Ishikawa (cell line): ENCODE results near the gene CPNE6.

Experiments used
- CEBPB ChIP-seq: IDR thresholded peaks from 2 replicates; pipeline ENCODE4 v1.6.1; 2012
- CREB1 ChIP-seq: IDR thresholded peaks from 2 replicates; pipeline ENCODE4 v1.6.1; 2012; ENCODE audit warnings: low read depth
- EGR1 ChIP-seq: IDR thresholded peaks from 2 replicates; pipeline ENCODE4 v1.6.1; 2012
- EP300 ChIP-seq: IDR thresholded peaks from 2 replicates; pipeline ENCODE4 v1.6.1; 2012; ENCODE audit warnings: borderline replicate concordance
- FOXM1 ChIP-seq: IDR thresholded peaks from 2 replicates; pipeline ENCODE4 v1.6.1; 2012; ENCODE audit warnings: low read depth, borderline replicate concordance
- NFIC ChIP-seq: IDR thresholded peaks from 2 replicates; pipeline ENCODE4 v1.6.1; 2012
- RAD21 ChIP-seq: IDR thresholded peaks from 2 replicates; pipeline ENCODE4 v1.6.1; 2012; ENCODE audit warnings: low read depth
- REST ChIP-seq: IDR thresholded peaks from 2 replicates; pipeline ENCODE4 v1.6.1; 2012; ENCODE audit warnings: low read depth, mild to moderate bottlenecking
- TAF1 ChIP-seq: IDR thresholded peaks from 2 replicates; pipeline ENCODE4 v1.6.1; 2012; ENCODE audit warnings: low read depth, mild to moderate bottlenecking
- TCF12 ChIP-seq: IDR thresholded peaks from 2 replicates; pipeline ENCODE4 v1.6.1; 2012; ENCODE audit warnings: low read depth
- TEAD4 ChIP-seq: IDR thresholded peaks from 2 replicates; pipeline ENCODE4 v1.6.1; 2012
- YY1 ChIP-seq: IDR thresholded peaks from 2 replicates; pipeline ENCODE4 v1.6.1; 2012; ENCODE audit warnings: low read depth
- ZBTB7A ChIP-seq: IDR thresholded peaks from 2 replicates; pipeline ENCODE4 v1.6.1; 2012; ENCODE audit warnings: low read depth
- TF ChIP-seq, protein P1 (sequence below): IDR thresholded peaks from 2 replicates; pipeline ENCODE4 v1.6.1; 2012
- TF ChIP-seq, protein P2 (sequence below): IDR thresholded peaks from 2 replicates; pipeline ENCODE4 v1.6.1; 2012

CPNE6 gene

GRCh38 chr14:24053548-24054323 lies 17.6 kb upstream of the CPNE6 start:
- TF ChIP-seq TEAD4 (no peak), NFIC (no peak), EP300 (no peak), TCF12 (no peak), EGR1 (no peak), YY1 (no peak), FOXM1 (no peak), CREB1 (no peak), REST (no peak), CEBPB (no peak), RAD21 (no peak), ZBTB7A (no peak), TAF1 (no peak)
- TF ChIP-seq, protein P1, sequence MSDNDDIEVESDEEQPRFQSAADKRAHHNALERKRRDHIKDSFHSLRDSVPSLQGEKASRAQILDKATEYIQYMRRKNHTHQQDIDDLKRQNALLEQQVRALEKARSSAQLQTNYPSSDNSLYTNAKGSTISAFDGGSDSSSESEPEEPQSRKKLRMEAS, result no peak
- TF ChIP-seq, protein P2, sequence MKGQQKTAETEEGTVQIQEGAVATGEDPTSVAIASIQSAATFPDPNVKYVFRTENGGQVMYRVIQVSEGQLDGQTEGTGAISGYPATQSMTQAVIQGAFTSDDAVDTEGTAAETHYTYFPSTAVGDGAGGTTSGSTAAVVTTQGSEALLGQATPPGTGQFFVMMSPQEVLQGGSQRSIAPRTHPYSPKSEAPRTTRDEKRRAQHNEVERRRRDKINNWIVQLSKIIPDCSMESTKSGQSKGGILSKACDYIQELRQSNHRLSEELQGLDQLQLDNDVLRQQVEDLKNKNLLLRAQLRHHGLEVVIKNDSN, result no peak

DNA sequence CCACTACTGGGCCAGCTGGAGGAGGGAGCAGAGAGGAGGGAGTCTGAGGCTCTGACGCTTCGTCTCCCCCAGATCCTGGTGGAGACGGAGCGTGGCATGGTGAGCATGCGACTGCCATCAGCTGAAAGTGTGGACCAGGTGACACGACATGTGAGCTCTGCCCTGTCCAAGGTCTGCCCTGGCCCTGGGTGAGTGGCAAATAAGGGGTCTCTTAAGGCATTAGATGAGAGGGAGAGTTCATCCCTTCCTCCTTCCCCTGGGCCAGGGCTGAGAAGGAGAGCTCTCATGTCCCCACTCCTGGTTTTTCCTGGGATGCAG lies 17.1 kb upstream of the CPNE6 start:
- TF ChIP-seq CEBPB (no peak), TAF1 (no peak), FOXM1 (no peak), ZBTB7A (no peak), EP300 (no peak), TEAD4 (no peak), CREB1 (no peak), EGR1 (no peak)

- TF ChIP-seq NFIC (no peak), RAD21 (no peak), CEBPB (no peak), TCF12 (no peak), REST (no peak), TAF1 (no peak), EP300 (no peak), FOXM1 (no peak), CREB1 (no peak), TEAD4 (no peak), ZBTB7A (no peak), YY1 (no peak), EGR1 (no peak)
- TF ChIP-seq, protein P1, result no peak
- TF ChIP-seq, protein P2, result no peak
Measured at GRCh38 chr14:24054646-24055045, 16.7 kb upstream of the CPNE6 start.

- no peak for TF ChIP-seq TCF12
- no peak for TF ChIP-seq TEAD4
- no peak for TF ChIP-seq RAD21
- no peak for TF ChIP-seq EGR1
- TF ChIP-seq, protein P1, result no peak
- no peak for TF ChIP-seq YY1
- no peak for TF ChIP-seq FOXM1
- TF ChIP-seq NFIC, result no peak
- TF ChIP-seq TAF1, result no peak
- TF ChIP-seq, protein P2, result no peak
- no peak for TF ChIP-seq REST
- no peak for TF ChIP-seq ZBTB7A
- TF ChIP-seq EP300, result no peak
- no peak for TF ChIP-seq CEBPB
- TF ChIP-seq CREB1, result no peak
Measured at GRCh38 chr14:24055971-24056799, 15.2 kb upstream of the CPNE6 start.
